Measurements from ENCODE around the gene DIP2A. TPM values are rescaled to one million over a fixed set of nuclear protein-coding genes. Genes with fewer than 3 reads are reported as not detected.

DIP2A gene
- total and polyA plus RNA-seq, 2 of the 8 experiments (the other 6 are each of a cell fraction or from before 2014, with no cell fraction given) = 16.0 to 27.1 TPM

GRCh38 chr21:46428286-46428685, 30.4 kb upstream of the DIP2A start:
- TF ChIP-seq ZNF274 (IDR thresholded peaks at IDR 0.05; ENCODE audit: borderline replicate concordance, extremely low read depth, low read length) (no peak), ASH2L (IDR thresholded peaks at IDR 0.05; ENCODE audit: low read length) (no peak), MAFK (IDR thresholded peaks at IDR 0.05; ENCODE audit: low read depth, low read length) (no peak), SRF (IDR thresholded peaks at IDR 0.05; ENCODE audit: low read depth, low read length) (no peak), FOSL1 (IDR thresholded peaks at IDR 0.05; ENCODE audit: insufficient read depth, low read depth, low read length) (no peak), RNF2 (IDR thresholded peaks at IDR 0.05; ENCODE audit: borderline replicate concordance, low read depth, low read length, missing control alignments, poor library complexity, severe bottlenecking) (no peak), TAF1 (IDR thresholded peaks at IDR 0.05; ENCODE audit: low read depth, low read length) (no peak), RXRA (IDR thresholded peaks at IDR 0.05; ENCODE audit: insufficient read depth, low read depth, low read length) (no peak), CHD2 (IDR thresholded peaks at IDR 0.05; ENCODE audit: low read length) (no peak)
- H3K9me3 ChIP-seq (ENCODE audit: insufficient read depth in 2 of 2, low read depth in 1 of 2, low read length in 1 of 2) = no peaks in the 10 kb centered on the region
- no peaks in the 10 kb centered on the region for H3K79me2 ChIP-seq (ENCODE audit: control insufficient read depth in 1 of 2, insufficient read depth in 2 of 2, low read length in 2 of 2)
- H4K91ac ChIP-seq (replicated peaks; ENCODE audit: insufficient read length, low read length) = no peak overlapping the region
- no peak overlapping the region for H2AK5ac ChIP-seq (ENCODE audit: low read depth, low read length)
- 90% methylated on average over 22 of the region's 23 CpGs; no CpG with 5 or more reads in 1 of the 2 experiments for WGBS, 2 experiments (ENCODE audit: extremely low coverage in 1 of 2, insufficient coverage in 1 of 2, insufficient read length in 1 of 2, insufficient replicate concordance in 2 of 2, low coverage in 1 of 2, low lambda C conversion rate in 2 of 2, missing lambda C conversion rate in 1 of 2)
- no peak overlapping the region for H3K9ac ChIP-seq (replicated peaks in 1 of 4; ENCODE audit: extremely low read depth in 1 of 4, low read depth in 3 of 4, low read length in 3 of 4)
- DNase-seq (ENCODE audit: low read depth in 1 of 2, low spot score in 2 of 2) (no peak), FAIRE-seq (no peak)
- H3K4me1 ChIP-seq (replicated peaks in 1 of 4; ENCODE audit: control insufficient read depth in 3 of 4, insufficient read depth in 4 of 4, low read length in 3 of 4) = peaks cover 0 to 6% (median 5%) of the 10 kb centered on the region in 4 experiments; a peak in 4 of 7 replicates
- no peak overlapping the region for H3K4me3 ChIP-seq (ENCODE audit: extremely low read depth in 1 of 4, insufficient read depth in 2 of 4, low read depth in 3 of 4, low read length in 4 of 4)
- H2BK120ac ChIP-seq (replicated peaks; ENCODE audit: low read depth, low read length) = no peak overlapping the region
- no peak overlapping the region for H2BK12ac ChIP-seq (ENCODE audit: low read depth, low read length)
- H4K20me1 ChIP-seq (replicated peaks in 1 of 2; ENCODE audit: control insufficient read depth in 1 of 2, insufficient read depth in 2 of 2, low read length in 2 of 2) = peaks cover 0 to 3% of the 10 kb centered on the region in 2 experiments
- H4K8ac ChIP-seq (ENCODE audit: extremely low read depth, insufficient read depth, low read length) = no peak overlapping the region
- H3K23me2 ChIP-seq (ENCODE audit: low read depth, low read length) = 0 out of 2 replicates have a peak, but pooled peaks cover 2% of the 10 kb centered on the region
- no peak overlapping the region for H2AFZ ChIP-seq (ENCODE audit: low read length)
- CTCF ChIA-PET (ENCODE audit: partially characterized antibody) = no interaction called here
- H3K27ac ChIP-seq (ENCODE audit: low read depth, low read length) = no peak overlapping the region
- no peak overlapping the region for H3K56ac ChIP-seq (replicated peaks; ENCODE audit: insufficient read length, low read depth, low read length)
- no peak overlapping the region for H2BK15ac ChIP-seq (ENCODE audit: low read length)
- no peak overlapping the region for H3K4me2 ChIP-seq (ENCODE audit: insufficient read depth in 1 of 2, low read depth in 2 of 2, low read length in 2 of 2)
- POLR2A ChIA-PET (ENCODE audit: partially characterized antibody) = no interaction called here
- no peak overlapping the region for H3K14ac ChIP-seq (ENCODE audit: insufficient read length)
- H2BK20ac ChIP-seq (ENCODE audit: low read length) = no peak overlapping the region
- H3K4ac ChIP-seq (replicated peaks; ENCODE audit: insufficient read length, low read depth, low read length) = no peak overlapping the region
- no peak overlapping the region for H4K5ac ChIP-seq (ENCODE audit: insufficient read length, low read depth, low read length)
- H3K27me3 ChIP-seq (replicated peaks in 1 of 4; ENCODE audit: control insufficient read depth in 3 of 4, extremely low read depth in 1 of 4, insufficient read depth in 3 of 4, low read length in 3 of 4) = no peaks in the 10 kb centered on the region
- H3K36me3 ChIP-seq (ENCODE audit: control insufficient read depth in 2 of 4, insufficient read depth in 4 of 4, low read length in 3 of 4) = peaks cover 14 to 42% (median 24%) of the 10 kb centered on the region in 4 experiments
- no peak overlapping the region for H3K23ac ChIP-seq (ENCODE audit: insufficient read length)
- no peak overlapping the region for H2BK5ac ChIP-seq (ENCODE audit: low read depth, low read length)
- no peak overlapping the region for H3K18ac ChIP-seq (ENCODE audit: extremely low read depth, low read length)
- H3K79me1 ChIP-seq (ENCODE audit: low read depth, low read length) = no peaks in the 10 kb centered on the region
